GM18498 (cell line): ENCODE measurements around the gene SUN2.

ENCODE experiments used
- ATAC-seq: cut with Tn5 transposase; IDR thresholded peaks from one replicate; pipeline ENCODE4 v1.9.1; 2021; ENCODE audit warnings: mild to moderate bottlenecking, moderate library complexity; ENCODE audit not compliant: unreplicated experiment

The SUN2 gene

DNA sequence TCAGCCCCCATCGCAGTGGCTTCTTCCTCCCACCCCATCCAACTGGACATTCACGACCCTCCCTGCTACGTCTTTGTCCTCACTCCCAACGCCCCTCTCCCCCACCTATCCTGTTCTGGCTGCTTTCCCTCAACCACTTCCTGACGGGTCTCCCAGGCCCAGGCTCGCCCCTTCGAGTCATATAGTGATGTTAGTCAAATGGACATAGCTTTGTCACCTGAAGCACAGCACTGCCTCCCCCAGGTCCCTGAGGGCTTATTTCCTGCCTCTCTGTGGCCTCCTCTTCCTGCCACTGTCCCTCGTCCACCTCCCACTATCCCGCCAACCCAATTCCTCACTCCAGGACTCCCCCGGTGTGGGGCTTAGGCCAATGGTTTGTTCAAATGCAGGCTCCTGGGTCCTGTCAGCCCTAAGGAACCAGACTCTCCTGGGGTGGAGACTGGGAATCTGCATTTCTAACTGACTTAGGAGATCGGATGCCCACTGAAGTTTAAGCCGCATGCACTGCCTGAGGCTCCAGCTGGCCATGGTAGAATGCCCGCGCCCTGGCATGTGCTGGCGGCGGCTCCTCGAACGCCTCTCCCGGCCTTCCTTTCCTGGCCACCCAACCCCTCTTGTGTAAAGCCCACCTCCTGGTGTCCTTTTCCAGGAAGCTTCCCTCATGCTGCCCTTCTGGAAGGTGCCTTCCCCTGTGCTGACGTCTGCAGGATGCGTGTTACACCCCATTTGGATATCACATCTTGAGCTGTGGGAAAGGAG, 18.3 kb downstream of the SUN2 start:
- no peak for ATAC-seq

DNA sequence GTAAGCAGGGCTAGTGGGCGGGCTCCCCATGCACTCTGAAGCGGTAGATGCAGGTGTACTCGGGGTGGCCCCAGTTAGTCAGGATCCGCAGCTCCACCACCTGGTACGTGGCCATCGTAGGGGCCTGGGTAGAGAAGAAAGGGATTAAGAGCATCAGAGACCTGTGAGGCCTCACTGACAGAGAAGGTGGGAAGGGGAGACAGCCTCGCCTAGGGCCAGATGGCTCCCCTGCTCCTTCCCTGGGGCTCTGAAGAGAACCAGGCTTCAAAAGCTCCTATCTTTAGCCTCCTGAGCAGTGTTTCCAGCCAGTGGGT, 19.6 kb downstream of the SUN2 start:
- no peak for ATAC-seq

DNA sequence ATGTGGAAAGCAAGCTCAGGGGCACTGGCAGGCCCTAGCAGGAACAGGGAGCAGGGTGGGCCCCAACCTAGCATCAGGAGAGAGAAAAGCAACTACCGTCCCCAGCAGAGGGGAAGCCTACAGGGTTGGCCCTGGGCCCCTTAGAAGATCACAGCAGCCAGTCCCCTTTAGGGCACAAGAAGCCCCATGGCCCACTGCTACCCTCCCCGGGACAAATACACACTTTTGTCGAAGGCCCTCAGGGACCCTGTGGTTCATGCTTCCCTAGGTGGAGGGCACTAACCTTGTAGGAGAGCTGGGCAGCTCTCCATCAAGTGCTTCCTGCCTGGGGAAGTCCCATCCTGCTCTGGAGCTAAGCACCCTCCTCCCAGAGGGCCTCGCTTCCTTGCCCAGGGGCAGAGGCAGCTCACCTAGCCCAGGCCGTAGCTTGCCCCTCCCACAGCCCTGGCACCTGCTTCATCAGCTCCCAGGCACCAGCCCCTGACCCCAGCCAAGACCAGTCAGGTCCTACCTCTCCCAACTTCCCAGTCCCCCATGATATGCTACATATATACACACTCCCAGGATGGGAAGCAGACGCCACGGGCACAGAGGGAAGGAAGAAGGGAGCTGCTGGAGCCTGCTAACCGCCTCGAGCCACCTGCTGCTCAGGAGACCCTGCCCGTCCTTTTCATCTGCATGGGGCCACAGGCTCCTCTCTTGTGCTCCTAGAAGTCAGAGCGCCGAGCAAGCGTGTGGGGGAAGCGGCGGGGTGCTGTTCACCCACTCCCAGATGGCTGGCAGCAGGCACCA, 20.1 kb downstream of the SUN2 start:
- ATAC-seq: no peak

DNA sequence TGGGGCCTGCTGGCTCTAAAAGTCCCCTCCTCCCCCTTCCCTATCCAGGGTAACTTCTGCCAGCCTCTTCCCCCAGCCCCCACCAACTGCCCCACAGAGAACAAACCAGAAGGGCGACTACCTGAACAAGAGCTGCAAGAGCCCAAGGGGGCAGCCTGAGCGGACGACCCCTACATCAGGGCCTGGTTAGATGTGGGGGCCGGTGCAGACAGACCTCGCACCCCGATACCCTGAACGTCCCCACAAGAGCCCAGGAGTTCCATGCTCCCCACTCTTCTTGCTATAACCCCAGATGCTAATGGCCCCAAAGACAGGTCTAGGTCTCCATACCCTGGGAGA, 20.7 kb downstream of the SUN2 start:
- no peak for ATAC-seq

DNA sequence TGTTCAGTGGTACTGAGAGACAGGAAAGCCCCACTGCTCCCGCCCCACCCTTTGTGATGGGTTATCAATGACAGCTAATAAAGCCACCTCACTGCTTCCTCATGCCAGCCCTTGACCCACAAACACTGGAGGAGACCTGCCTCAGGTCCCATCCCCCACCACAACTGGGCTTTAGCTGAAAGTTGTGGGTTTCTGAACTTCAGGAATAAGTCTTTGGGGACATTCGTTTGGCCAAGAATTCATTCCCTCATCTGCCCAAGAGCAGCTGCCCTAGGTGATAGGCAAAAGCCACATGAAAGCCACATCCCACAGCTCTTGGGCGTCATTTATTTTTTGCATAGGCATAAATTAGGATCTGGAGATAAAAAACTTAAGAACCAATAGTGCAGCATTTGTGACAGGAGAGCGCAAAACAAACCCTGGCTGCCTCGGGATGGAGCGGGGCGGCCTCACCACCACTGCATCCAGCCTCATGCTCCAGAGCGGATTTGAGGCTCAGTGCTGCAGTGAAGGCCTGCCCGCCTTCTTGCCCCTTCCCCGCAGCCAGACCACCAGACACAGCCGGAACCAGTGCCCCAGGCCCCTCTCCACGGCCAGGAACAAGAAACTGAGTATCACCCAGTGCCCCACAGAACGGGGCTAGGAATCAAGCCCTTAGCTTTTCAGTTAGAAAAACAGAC, 21.2 kb downstream of the SUN2 start:
- no peak for ATAC-seq

DNA sequence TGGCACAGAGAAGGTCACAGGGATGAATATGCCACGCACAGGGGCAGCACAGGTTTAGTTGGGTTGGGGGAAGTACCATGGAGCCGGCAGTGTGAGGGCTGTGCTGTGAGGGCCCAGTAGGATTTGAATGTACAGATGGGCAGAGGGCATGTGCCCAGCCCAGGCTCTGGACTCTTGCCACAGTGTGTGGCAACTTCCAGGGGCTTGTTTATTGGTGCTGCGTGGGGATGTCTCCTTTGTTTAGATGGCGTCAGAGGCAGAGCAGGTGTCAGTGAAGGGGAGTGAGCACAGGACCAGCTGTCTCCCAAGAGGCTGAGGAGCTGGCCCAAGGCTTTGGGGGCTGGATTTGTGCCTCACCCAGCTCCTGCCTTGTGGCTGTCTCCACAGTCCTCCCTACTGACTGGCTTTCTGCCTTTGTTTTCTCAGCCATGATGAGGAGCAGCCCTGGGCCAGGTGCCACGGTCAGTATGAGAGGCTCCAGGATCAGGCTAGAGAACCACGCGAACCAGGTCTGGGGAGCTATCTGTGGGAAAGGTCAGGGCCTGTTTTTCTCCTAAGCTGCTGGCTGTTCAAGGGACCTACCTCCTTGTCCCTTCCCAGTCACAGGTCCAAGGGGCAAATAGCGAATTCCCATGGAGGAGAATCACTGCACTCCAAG, 21.9 kb downstream of the SUN2 start:
- no peak for ATAC-seq

DNA sequence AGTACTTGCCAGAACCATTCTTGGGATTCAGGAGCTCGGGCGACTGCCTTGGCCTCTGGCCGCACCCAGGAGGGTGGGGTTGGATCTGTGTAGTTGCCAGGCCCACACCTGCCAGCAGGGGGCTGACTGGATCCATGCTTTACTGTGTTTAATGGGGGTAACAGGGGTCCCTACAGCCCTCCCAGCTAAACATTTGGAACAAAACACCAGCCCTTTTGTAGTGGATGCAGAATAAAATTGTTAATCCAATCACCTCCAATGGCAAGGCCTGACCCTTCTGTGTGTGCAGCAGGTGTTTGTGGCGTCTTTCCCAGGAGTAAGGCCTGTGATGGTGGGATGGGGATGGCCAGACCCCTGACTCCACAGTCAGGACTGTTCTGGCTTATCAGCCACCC, 22.5 kb downstream of the SUN2 start:
- no peak for ATAC-seq

DNA sequence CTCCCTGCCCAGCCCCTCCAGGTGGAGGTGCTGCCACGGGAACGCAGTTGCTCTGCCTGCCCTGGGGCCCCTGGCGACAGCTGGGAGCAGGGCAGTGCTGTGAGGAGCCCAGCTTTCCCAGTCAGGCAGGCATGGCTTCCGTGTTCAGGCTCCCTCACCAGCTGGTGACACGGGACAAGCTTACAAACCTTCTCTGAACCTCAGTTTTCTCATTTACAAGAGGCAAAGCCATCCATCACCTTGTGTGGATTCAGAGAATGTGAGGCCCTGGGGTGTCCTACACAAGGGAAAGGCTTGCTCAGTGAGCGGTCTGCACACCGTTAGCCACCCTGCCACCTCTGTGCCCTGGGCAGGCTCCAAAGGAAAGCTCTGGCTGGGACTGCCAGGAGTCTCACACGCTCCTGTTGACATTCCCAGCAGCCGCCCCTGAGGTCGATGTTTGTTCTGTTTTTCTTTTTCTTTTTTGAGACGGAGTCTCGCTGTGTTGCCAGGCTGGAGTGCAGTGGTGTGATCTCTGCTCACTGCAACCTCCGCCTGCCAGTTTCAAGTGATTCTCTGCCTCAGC, 23.5 kb downstream of the SUN2 start:
- ATAC-seq: no peak

DNA sequence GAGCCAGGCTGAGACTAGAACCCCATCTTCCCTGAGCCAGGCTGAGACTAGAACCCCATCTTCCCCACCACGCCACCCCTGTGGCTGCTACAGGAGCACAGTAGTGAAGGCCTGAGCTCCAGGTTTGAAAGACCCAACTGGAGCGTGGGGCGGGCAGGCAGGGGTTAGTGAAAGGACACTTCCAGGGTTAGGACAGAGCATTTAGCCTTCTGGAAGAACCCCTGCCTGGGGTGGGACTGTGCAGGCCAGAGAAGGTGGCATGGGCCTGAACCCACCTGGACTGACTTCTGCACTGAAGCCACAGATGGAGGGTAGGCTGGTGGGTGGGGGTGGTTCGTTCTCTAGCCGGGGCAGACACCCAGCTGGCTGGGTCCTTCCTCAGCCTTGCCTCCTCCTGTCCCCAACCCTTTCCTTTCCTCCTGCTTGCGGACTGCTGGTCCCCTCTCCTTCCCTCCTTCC, 24.1 kb downstream of the SUN2 start:
- ATAC-seq: no peak

DNA sequence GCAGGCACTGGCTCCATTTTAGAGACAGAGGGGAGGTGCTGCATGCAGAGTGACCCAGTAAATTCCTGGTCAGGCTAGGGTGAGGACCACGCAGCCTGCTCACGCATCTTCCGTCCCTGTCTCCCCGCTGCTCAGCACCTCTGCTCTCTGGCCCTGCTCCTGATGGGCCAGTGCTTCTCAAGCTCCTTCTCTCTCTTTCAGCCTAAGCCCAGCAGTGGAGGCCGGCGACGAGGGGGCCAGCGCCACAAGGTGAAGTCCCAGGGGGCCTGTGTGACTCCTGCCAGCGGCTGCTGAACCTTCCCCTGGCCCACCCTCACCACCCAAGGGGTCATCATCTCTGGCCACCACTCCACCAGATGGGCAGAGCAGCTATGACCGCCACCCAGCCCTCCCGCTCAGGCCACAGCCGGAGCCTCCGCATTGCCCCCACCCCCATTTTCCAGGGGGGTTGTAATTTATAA, 25.4 kb downstream of the SUN2 start:
- ATAC-seq: no peak

DNA sequence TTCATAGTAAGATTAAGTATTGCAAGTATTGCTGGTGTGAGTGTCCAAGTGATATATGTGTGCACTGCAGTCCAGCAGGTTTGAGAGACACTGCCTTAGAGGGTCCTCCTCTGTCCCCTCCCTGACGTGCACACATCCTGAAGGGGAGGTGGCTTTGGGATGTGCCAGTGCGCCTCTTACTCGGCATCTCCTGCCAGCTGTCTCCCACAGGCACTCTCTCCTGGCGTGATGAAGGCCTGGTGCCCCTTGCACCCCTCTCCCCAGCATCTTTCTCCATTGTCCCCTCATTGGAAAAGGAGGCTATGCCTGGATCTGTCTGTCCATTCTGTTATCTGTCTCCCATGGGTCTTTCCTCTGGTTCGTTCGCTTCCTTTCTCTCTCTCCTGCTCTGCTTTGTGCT, 25.9 kb downstream of the SUN2 start:
- no peak for ATAC-seq

DNA sequence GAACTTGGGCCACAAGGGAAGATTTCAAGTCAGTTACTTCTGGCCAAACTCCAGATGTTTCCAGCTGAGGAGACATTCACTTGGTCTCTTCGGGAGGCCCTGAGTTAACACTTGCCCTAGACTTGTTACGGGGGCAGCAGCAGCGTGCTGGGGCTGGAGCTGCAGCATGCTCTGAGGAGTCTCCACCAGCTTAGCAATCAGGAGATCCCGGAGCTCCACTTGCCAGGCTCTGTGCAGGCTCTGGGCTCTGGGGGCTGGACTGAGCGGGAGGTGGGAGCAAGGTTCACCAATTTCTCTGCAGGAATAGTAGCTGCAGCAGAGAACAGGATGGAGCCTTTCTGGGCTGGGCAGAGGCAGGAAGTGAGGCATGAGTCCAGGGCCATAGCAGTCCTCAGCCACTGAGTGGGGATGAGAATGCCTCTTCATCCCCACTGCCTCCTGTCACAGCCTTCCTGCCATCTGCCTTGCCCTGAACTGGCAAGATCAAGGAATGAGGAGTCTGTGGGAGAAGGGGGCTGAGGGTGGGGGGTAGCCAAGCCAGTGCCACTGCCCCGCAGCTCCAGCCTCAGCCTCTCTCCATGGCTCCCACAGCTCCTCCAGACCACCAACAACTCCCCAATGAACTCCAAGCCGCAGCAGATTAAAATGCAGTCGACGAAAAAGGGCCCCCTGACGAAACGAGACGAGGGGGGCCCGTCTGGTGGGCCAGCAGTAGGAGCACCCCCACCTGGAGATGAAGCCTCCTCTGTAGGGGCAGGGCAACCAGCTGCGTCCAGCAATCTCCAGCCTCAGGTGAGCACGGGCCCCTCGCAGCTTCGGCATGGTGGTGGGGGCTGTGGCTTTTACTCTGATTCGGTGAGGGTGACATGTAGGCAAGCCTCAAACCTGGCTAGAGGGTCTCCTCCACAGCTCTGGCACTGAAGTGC, 26.7 kb downstream of the SUN2 start:
- no peak for ATAC-seq

DNA sequence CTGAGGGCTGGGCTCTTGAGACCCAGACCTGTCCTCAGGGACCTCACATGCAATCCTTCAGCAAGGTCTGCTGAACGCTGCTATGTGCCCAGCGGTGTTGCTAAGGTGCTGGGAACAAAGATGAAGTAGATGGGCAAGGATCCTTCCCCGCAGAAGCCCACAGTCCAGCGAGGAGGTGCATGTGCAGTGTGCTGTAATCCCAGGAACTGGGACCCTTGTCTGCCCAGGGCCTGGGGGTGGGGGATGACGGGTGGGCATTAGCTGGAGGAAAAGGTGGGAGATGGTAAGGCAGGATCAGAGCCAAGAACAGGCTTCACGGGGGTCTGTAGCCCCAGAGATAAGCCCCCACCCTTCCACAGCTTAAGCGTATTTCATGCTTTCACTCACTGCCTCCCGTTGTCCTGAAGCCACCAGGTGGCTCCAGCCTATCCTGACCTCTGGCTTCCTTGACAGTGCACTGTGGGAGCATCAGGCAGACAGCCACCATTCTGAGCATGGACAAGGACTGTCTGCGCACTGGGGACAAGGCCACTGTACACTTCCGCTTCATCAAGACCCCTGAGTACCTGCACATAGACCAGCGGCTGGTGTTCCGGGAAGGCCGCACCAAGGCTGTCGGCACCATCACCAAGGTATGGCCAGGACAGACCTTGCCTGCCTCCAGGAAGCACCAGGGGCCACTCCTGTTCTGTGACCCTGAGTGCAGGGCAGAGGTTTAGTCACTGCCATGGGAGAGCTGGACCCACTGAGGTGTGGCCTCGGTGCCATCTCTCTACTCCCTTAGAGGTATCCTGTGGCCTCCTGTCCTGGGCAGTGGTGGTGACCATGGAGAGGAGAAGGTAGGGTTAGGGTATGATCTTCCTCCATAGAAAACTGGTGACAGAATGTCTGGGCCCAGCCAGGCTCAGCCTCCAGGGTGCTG, 28.0 kb downstream of the SUN2 start:
- no peak for ATAC-seq

DNA sequence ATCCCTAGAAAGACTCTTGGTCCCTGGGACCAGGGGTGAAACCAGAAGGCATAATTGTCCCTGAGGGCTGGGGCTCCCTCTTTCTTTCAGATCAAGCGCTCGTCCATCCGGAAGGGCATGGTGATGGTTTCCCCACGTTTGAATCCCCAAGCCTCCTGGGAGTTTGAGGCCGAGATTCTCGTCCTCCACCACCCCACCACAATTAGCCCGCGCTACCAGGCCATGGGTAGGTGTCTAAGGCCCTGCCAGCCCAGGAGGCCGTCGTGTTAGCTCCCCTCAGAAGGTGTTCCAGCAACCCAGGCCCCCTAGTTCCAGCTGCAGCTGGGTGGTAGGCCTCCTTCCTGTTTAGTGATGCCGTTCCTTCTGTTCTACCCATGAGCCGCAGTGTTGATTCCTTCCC, 28.7 kb downstream of the SUN2 start:
- no peak for ATAC-seq

DNA sequence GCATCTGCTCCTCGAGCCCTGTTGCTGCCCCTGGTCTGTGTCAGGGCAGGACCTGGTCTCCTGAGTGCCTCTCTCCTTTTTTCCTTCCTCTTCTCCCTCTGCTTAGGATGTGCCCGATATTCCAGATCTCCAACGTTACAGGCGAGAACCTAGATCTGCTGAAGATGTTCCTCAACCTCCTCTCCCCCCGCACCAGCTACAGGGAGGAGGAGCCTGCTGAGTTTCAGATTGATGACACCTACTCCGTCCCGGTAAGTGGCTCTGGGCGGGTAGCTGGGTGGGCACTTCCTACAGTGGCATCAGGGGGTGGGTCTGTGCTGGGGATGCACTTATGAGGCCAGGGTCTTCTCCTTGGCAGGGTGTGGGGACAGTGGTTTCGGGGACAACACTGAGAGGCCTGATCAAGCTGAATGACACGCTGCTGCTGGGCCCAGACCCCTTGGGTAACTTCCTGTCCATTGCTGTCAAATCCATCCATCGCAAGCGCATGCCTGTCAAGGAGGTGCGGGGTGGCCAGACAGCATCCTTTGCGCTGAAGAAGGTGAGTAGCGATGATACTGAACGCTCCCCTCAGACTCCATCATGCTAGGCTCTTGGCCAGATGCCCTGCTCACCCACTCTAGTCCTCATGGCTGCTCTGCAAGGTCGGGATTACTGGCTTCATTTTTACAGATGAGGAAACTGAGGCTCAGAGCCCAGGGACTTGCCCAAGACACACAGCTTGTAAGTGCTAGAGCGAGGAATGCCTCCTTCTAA, 29.7 kb downstream of the SUN2 start:
- no peak for ATAC-seq

DNA sequence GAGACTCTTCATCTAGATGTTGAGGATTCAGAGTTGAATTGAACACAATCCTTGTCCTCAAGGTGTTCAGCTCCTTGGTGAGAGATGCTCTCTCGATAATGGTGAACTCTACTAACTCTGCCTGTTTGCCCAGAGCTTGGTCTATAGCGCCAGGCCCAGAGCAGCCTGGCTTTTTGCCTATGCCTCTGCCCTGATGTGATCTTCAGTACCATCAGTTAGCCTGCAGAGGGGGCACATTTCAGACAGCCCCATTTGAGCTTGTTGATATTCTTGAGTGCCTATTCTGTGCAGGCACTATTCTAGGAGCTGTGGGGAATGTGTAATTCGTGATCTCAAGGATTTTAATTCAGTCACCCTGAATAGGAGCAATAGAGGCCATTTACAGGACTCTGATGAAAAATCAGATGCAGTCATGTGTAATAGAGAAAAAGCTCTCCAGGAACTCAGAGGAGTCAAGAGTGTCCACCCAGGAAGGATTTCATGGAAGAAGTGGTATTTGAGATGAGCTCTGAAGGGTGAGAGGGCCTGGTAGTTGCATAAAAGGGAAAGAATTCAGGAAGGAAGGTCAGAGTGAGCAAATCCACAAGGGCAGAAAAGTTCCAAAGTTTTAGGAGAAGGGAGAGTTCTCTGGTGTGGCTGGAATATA, 30.7 kb downstream of the SUN2 start:
- no peak for ATAC-seq

DNA sequence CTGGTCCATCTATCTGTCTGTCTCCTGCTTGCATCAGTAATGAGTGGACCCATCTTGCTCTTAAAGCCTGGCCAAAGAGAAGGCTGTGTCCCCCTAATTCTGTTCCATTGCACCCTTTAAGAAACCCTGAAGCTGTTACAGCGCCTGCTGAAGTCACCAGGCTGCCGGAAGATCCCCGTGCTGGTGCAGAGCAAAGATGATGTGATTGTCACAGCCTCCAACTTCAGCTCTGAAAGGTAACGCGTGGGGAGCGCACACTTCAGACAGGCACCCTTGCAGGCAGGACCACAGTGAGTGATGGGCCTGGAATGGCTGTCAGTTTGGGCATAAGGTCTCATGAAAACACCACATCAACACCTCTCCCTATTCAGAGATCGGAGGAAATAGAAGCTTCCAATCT, 31.6 kb downstream of the SUN2 start:
- no peak for ATAC-seq

DNA sequence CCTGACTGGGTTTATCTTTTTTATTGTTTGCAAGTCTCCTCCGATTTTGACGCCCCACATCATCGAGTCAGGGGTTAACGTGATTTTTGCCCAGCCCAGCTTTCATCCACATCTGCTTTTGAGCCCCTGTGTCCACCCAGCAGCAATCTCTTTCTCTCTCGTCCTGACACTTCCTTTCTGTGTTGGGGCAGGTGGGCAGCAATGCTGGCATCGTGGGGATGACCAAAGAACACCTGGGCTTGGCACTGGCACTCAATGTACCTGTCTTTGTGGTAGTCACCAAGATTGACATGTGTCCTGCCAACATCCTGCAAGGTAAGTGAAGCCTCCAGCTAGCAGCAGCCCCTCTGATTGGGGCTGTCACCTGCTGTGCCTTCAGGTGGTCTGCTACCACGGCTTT, 34.2 kb downstream of the SUN2 start:
- no peak for ATAC-seq
